Chondrocyte (in vitro differentiated cells): ENCODE data around the gene SLC34A3. TPM values are rescaled to one million over a fixed set of nuclear protein-coding genes. Genes with fewer than 3 reads are reported as not detected.

Source experiments
- DNase-seq: peaks from one replicate; pipeline ENCODE4 v3.0.0; 2021; ENCODE audit warnings: mixed read lengths, low spot score
- H3K27ac Mint-ChIP-seq: one replicate; pipeline ENCODE4 v1.8.0; 2021; ENCODE audit warnings: mild to moderate bottlenecking, moderate library complexity, mixed read lengths; ENCODE audit not compliant: unreplicated experiment
- H3K27me3 Mint-ChIP-seq: 2 replicates; pipeline ENCODE4 v1.8.0; 2021; ENCODE audit warnings: low read depth, mixed read lengths
- H3K36me3 Mint-ChIP-seq: 2 replicates; pipeline ENCODE4 v1.8.0; 2021; ENCODE audit warnings: low read depth, mixed read lengths
- H3K4me1 Mint-ChIP-seq: 2 replicates; pipeline ENCODE4 v1.8.0; 2021; ENCODE audit warnings: low read depth, mild to moderate bottlenecking, mixed read lengths
- H3K4me3 Mint-ChIP-seq: one replicate; pipeline ENCODE4 v1.8.0; 2021; ENCODE audit warnings: mild to moderate bottlenecking, moderate library complexity, mixed read lengths; ENCODE audit not compliant: unreplicated experiment
- H3K9me3 Mint-ChIP-seq: 2 replicates; pipeline ENCODE4 v1.8.0; 2021; ENCODE audit warnings: low read depth, mixed read lengths
- total RNA-seq: library from RNA; stranded (reverse); gene quantifications from 3 replicates; pipeline ENCODE4 v1.2.1, GENCODE V29; 2021
- TF ChIP-seq, protein P1 (sequence below): fragments of 200-600 bp; sonication (generic); IDR thresholded peaks from 2 replicates; pipeline ENCODE4 v1.5.0; 2021; ENCODE audit warnings: antibody characterized with exemption, mild to moderate bottlenecking, moderate library complexity

Gene SLC34A3
- total RNA-seq, 1 donor from 2014 or later, result not detected

- TF ChIP-seq, protein P1, sequence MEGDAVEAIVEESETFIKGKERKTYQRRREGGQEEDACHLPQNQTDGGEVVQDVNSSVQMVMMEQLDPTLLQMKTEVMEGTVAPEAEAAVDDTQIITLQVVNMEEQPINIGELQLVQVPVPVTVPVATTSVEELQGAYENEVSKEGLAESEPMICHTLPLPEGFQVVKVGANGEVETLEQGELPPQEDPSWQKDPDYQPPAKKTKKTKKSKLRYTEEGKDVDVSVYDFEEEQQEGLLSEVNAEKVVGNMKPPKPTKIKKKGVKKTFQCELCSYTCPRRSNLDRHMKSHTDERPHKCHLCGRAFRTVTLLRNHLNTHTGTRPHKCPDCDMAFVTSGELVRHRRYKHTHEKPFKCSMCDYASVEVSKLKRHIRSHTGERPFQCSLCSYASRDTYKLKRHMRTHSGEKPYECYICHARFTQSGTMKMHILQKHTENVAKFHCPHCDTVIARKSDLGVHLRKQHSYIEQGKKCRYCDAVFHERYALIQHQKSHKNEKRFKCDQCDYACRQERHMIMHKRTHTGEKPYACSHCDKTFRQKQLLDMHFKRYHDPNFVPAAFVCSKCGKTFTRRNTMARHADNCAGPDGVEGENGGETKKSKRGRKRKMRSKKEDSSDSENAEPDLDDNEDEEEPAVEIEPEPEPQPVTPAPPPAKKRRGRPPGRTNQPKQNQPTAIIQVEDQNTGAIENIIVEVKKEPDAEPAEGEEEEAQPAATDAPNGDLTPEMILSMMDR, result no peak
- no peak overlapping the region for H3K4me3 Mint-ChIP-seq
- H3K36me3 Mint-ChIP-seq, result no peaks in the 10 kb centered on the region
- H3K27me3 Mint-ChIP-seq, result peaks cover 2% of the 10 kb centered on the region
- H3K9me3 Mint-ChIP-seq, result no peaks in the 10 kb centered on the region
- H3K27ac Mint-ChIP-seq, result no peak overlapping the region
- H3K4me1 Mint-ChIP-seq, result peaks cover 6% of the 10 kb centered on the region
- no peak for DNase-seq
These were observed 597 bp upstream of the SLC34A3 start for GRCh38 chr9:137229903-137230704.

GRCh38 chr9:137231372-137232039 is 805 bp downstream of the SLC34A3 start:
- Mint-ChIP-seq H3K4me1 (peaks cover 6% of the 10 kb centered on the region), H3K36me3 (no peaks in the 10 kb centered on the region), H3K27me3 (peaks cover 2% of the 10 kb centered on the region), H3K27ac (no peak overlapping the region), H3K4me3 (no peak overlapping the region), H3K9me3 (no peaks in the 10 kb centered on the region)
- TF ChIP-seq, protein P1, result no peak
- DNase-seq, result no peak

- peaks cover 2% of the 10 kb centered on the region for H3K27me3 Mint-ChIP-seq
- H3K27ac Mint-ChIP-seq, result no peak overlapping the region
- no peak overlapping the region for H3K4me3 Mint-ChIP-seq
These were observed 1.4 kb downstream of the SLC34A3 start for GRCh38 chr9:137232101-137232500.

GRCh38 chr9:137232510-137232909 is 1.8 kb downstream of the SLC34A3 start:
- Mint-ChIP-seq H3K4me3 (no peak overlapping the region), H3K27ac (no peak overlapping the region), H3K36me3 (no peaks in the 10 kb centered on the region), H3K4me1 (peaks cover 2% of the 10 kb centered on the region), H3K27me3 (peaks cover 2% of the 10 kb centered on the region), H3K9me3 (no peaks in the 10 kb centered on the region)
- DNase-seq, result no peak
- TF ChIP-seq, protein P1, result no peak

More at GRCh38 chr9:137232101-137232500, 1.4 kb downstream of the SLC34A3 start:
- TF ChIP-seq, protein P1, result no peak
- DNase-seq, result no peak
- Mint-ChIP-seq H3K36me3 (no peaks in the 10 kb centered on the region), H3K9me3 (no peaks in the 10 kb centered on the region), H3K4me1 (peaks cover 6% of the 10 kb centered on the region)

DNA sequence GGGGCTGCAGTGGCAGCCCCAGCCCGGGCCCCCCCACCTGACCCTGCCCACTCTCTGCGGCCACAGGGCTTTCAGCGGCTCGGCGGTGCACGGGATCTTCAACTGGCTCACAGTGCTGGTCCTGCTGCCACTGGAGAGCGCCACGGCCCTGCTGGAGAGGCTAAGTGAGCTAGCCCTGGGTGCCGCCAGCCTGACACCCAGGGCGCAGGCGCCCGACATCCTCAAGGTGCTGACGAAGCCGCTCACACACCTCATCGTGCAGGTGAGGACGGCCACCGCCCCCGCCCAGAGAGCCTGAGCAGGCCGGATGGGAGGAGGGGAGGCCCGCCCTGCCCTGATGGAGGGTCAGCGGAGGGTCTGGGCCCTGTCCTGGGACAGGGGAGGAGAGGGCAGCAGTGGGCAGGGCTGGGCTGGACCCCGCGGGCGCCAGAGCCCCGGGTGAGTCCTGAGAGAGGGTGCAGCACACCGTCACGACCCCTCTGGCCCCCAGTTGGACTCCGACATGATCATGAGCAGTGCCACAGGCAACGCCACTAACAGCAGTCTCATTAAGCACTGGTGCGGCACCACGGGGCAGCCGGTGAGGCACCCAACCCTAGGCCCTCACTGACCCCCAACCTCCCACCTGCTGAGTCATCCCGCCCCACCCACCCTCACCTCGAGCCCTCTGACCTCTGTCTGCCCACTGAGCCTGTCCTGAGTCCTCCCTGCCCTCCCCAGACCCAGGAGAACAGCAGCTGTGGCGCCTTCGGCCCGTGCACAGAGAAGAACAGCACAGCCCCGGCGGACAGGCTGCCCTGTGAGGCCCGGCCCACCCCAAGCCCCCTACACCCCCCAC is 2.7 kb downstream of the SLC34A3 start:
- H3K9me3 Mint-ChIP-seq, result no peaks in the 10 kb centered on the region
- H3K27ac Mint-ChIP-seq, result no peak overlapping the region
- H3K4me3 Mint-ChIP-seq, result no peak overlapping the region
- DNase-seq, result no peak
- H3K4me1 Mint-ChIP-seq, result no peaks in the 10 kb centered on the region
- H3K36me3 Mint-ChIP-seq, result no peaks in the 10 kb centered on the region
- TF ChIP-seq, protein P1, result no peak
- no peaks in the 10 kb centered on the region for H3K27me3 Mint-ChIP-seq
